GM18507 (cell line): Measurements from ENCODE around the gene CPSF7.

Experiments
- DNase-seq: peaks from one replicate; pipeline ENCODE4 v3.0.0; 2011; ENCODE audit warnings: low read depth; ENCODE audit not compliant: insufficient read length; ENCODE audit errors: extremely low spot score
- FAIRE-seq: peaks from 2 replicates; lab custom pipeline; 2011; peaks lifted over from hg19 to GRCh38; lab: Jason Lieb, UNC

Gene CPSF7

GRCh38 chr11:61361741-61362541 is 67.8 kb downstream of the CPSF7 start, which contains the start of the genes CYB561A3 and TMEM138:
CYB561A3 (minus strand) TSS chr11:61361882; CDS start chr11:61356713, 5,169 bp downstream.
TMEM138 (plus strand) TSS chr11:61362374; CDS start chr11:61364391, 2,017 bp downstream.
- DNase-seq (peak; percentile 76), FAIRE-seq (peak; percentile 78)

GRCh38 chr11:61361237-61361740 is 68.5 kb downstream of the CPSF7 start:
- DNase-seq (no peak), FAIRE-seq (no peak)

- DNase-seq: no peak
- no peak for FAIRE-seq
Observed at GRCh38 chr11:61359516-61359915, 70.3 kb downstream of the CPSF7 start.

- FAIRE-seq (no peak), DNase-seq (no peak)
Observed at GRCh38 chr11:61358566-61358965, 71.2 kb downstream of the CPSF7 start.

- FAIRE-seq (no peak), DNase-seq (no peak)
Observed at GRCh38 chr11:61357894-61358239, 71.9 kb downstream of the CPSF7 start.

GRCh38 chr11:61357233-61357893 is 72.4 kb downstream of the CPSF7 start:
- FAIRE-seq (peak; percentile 90), DNase-seq (no peak)

GRCh38 chr11:61356706-61357105 is 73.1 kb downstream of the CPSF7 start:
- DNase-seq (no peak), FAIRE-seq (no peak)

- FAIRE-seq (no peak), DNase-seq (no peak)
Observed at GRCh38 chr11:61354208-61354607, 75.6 kb downstream of the CPSF7 start.

GRCh38 chr11:61353131-61354067 is 76.4 kb downstream of the CPSF7 start:
- no peak for FAIRE-seq
- no peak for DNase-seq
